ENCODE measurements around the gene MACROD2. TPM values are rescaled to one million over a fixed set of nuclear protein-coding genes. Genes with fewer than 3 reads are reported as not detected.

MACROD2 gene
- total and polyA plus RNA-seq, 4 donors, result 0.66 to 10.5 (median 3.3) TPM

- 93% methylated on average over 5 of the region's 5 CpGs for WGBS
- no peaks in the 10 kb centered on the region for H3K27me3 ChIP-seq (ENCODE audit: control insufficient read depth in 4 of 4, insufficient read depth in 4 of 4, low read length in 3 of 4)
- DNase-seq (ENCODE audit: low spot score), result no peak
- H3K9me3 ChIP-seq (ENCODE audit: control insufficient read depth in 4 of 4, low read length in 3 of 4), result no peaks in the 10 kb centered on the region
- H3K4me1 ChIP-seq (ENCODE audit: control insufficient read depth in 4 of 4, insufficient read depth in 4 of 4, low read length in 3 of 4), result no peaks in the 10 kb centered on the region
- H3K27ac ChIP-seq (ENCODE audit: low read depth in 1 of 2, low read length in 2 of 2), result no peak overlapping the region
- no peak for TF ChIP-seq YY1 (IDR thresholded peaks at IDR 0.05)
- no peak for TF ChIP-seq RXRA (IDR thresholded peaks at IDR 0.05)
- TF ChIP-seq MAX (IDR thresholded peaks at IDR 0.05), result no peak
- no peak for TF ChIP-seq TAF1 (conservative IDR thresholded peaks at IDR 0.05)
- no peak for TF ChIP-seq FOXA1 (IDR thresholded peaks at IDR 0.05)
- H3K36me3 ChIP-seq (ENCODE audit: control insufficient read depth in 4 of 4, insufficient read depth in 3 of 4, low read depth in 1 of 4, low read length in 3 of 4), result no peaks in the 10 kb centered on the region
- no peak overlapping the region for H3K4me3 ChIP-seq (ENCODE audit: low read depth in 1 of 3, low read length in 3 of 3)
- no peak overlapping the region for H3K9ac ChIP-seq (ENCODE audit: low read depth in 1 of 2, low read length in 2 of 2)
Observed at GRCh38 chr20:15204234-15204633, 1208.9 kb downstream of the MACROD2 start.

GRCh38 chr20:15205028-15205427 lies 1209.7 kb downstream of the MACROD2 start:
- Histone ChIP-seq H3K9me3 (ENCODE audit: control insufficient read depth in 4 of 4, low read length in 3 of 4) (no peaks in the 10 kb centered on the region), H3K4me1 (ENCODE audit: control insufficient read depth in 4 of 4, insufficient read depth in 4 of 4, low read length in 3 of 4) (no peaks in the 10 kb centered on the region), H3K36me3 (ENCODE audit: control insufficient read depth in 4 of 4, insufficient read depth in 3 of 4, low read depth in 1 of 4, low read length in 3 of 4) (no peaks in the 10 kb centered on the region), H3K27me3 (ENCODE audit: control insufficient read depth in 4 of 4, insufficient read depth in 4 of 4, low read length in 3 of 4) (no peaks in the 10 kb centered on the region), H3K27ac (ENCODE audit: low read depth in 1 of 2, low read length in 2 of 2) (no peak overlapping the region), H3K9ac (ENCODE audit: low read depth in 1 of 2, low read length in 2 of 2) (no peak overlapping the region), H3K4me3 (ENCODE audit: low read depth in 1 of 3, low read length in 3 of 3) (no peak overlapping the region)
- WGBS, result 91% methylated on average over 2 of the region's 2 CpGs
- no peak for DNase-seq (ENCODE audit: low spot score)
- TF ChIP-seq FOXA2 (IDR thresholded peaks at IDR 0.05), result no peak
- no peak for TF ChIP-seq ZBTB33 (IDR thresholded peaks at IDR 0.05)
- no peak for TF ChIP-seq TAF1 (conservative IDR thresholded peaks at IDR 0.05)
- TF ChIP-seq EGR1 (IDR thresholded peaks at IDR 0.05; ENCODE audit: low read depth in 2 of 2), result no peak
- no peak for TF ChIP-seq ATF3 (IDR thresholded peaks at IDR 0.05)
- no peak for TF ChIP-seq RXRA (IDR thresholded peaks at IDR 0.05)
- TF ChIP-seq NR2F2 (IDR thresholded peaks at IDR 0.05), result no peak
- no peak for TF ChIP-seq REST (IDR thresholded peaks at IDR 0.05)
- no peak for TF ChIP-seq GABPA (IDR thresholded peaks at IDR 0.05 in 1 of 2, conservative IDR thresholded peaks at IDR 0.05 in 1 of 2)
- no peak for TF ChIP-seq CTCF (IDR thresholded peaks at IDR 0.05; ENCODE audit: low read depth, low read length, missing input control)
- TF ChIP-seq YY1 (IDR thresholded peaks at IDR 0.05), result no peak
- TF ChIP-seq HNF4G (IDR thresholded peaks at IDR 0.05), result no peak
- TF ChIP-seq MAX (IDR thresholded peaks at IDR 0.05), result no peak
- TF ChIP-seq JUND (IDR thresholded peaks at IDR 0.05), result no peak
- no peak for TF ChIP-seq RAD21 (IDR thresholded peaks at IDR 0.05)

Measured in liver (tissue), 9 donors.